GM21360 (cell line): ENCODE measurements around the gene SLF2.
"Not testable (repeated sequence)": the region's sequence is repeated elsewhere in the genome, so short reads cannot be mapped to it uniquely, and the experiment has no call there.

ENCODE experiments used
- ATAC-seq: cut with Tn5 transposase; IDR thresholded peaks from one replicate; pipeline ENCODE4 v1.9.1; 2021; ENCODE audit warnings: mild to moderate bottlenecking, moderate library complexity; ENCODE audit not compliant: unreplicated experiment

Gene SLF2

GRCh38 chr10:100879741-100880360, 32.9 kb upstream of the SLF2 start:
- ATAC-seq, result no peak

DNA sequence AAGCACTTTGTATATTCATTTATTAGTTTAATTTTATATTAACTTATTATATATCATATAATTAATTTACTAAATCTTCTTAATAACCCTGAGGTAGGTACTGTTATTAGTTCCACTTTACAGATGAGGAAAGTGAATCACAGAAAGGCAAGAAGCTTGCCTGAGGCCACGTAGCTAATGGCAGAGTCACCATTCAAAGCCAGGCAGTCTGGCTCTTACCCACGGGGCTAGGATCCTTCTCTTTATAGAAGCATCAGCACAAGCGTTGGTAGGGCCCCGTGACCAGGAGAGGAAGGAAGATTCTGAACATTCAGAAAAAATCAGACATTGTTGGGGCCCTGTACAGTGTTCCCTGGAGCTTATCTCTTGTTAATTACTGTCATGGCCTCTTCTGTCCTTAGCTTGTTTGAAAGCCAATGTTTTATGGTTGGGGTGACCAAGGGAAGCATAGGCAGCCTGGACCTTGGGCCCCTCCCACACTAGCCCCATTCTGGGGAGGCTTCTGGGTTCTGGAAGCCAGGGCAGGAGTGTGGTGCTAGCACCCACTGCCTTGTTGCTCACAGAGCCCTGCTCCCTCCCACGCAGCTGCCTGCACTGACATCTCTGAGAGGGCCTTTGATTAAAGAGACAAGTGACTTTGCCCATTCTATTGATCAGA, 31.1 kb upstream of the SLF2 start:
- ATAC-seq, result no peak

- no peak for ATAC-seq
These were observed 30.5 kb upstream of the SLF2 start for GRCh38 chr10:100882252-100882651.

DNA sequence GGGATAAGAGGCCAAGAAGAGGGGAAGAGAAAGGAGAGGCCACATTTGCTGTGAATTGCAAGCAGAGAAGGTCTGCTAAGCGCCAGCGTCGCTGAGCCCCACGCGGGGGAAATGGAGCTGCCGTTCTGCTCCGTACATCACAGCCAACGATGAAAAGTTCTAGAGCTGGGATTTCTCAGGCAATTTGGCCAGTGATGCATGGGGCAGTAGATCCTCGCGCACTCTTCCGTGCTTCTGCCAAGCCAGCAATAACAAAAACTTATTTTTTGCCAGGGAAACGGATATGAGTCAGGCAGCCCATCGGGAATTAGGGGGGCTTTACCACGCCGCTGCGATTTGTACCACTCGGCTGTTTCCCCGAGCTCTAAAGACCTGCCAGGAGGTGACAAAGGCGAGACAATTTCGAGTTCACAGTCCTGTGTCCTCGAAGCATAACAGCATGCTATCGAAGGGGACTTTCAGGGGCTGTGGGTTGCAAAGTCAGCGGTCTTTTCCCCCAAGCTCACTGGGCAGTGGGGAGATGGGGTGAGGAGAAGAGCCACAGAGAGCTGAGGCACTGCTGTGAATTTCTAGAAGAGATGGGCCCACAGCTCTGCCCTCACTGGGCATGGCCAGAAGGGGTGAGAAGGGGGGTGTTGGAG, 30.0 kb upstream of the SLF2 start:
- no peak for ATAC-seq

GRCh38 chr10:100883312-100883821, 29.4 kb upstream of the SLF2 start:
- no peak for ATAC-seq

GRCh38 chr10:100885611-100886010, 27.2 kb upstream of the SLF2 start:
- not testable (repeated sequence) for ATAC-seq

- ATAC-seq, result no peak
These were observed 26.7 kb upstream of the SLF2 start for GRCh38 chr10:100886091-100886490.

DNA sequence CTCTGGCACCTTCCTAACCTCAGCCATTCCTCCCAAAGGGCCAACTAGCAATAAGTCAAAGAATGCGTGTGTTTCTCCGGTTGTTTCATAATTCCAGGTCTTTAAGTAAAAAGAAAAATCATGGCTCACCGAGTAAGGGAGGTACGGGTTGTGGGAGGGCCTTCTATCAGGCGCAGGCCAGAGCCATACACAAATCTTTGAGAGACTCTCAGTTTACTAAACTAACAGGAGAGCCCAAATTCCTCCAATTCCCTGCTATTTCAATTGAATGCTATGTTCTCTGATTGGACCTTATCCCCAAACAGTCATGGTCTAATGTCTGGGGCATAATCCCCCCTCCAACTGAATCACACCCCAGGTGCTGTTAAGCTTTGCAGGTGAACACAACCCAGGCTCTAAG, 26.2 kb upstream of the SLF2 start:
- no peak for ATAC-seq

DNA sequence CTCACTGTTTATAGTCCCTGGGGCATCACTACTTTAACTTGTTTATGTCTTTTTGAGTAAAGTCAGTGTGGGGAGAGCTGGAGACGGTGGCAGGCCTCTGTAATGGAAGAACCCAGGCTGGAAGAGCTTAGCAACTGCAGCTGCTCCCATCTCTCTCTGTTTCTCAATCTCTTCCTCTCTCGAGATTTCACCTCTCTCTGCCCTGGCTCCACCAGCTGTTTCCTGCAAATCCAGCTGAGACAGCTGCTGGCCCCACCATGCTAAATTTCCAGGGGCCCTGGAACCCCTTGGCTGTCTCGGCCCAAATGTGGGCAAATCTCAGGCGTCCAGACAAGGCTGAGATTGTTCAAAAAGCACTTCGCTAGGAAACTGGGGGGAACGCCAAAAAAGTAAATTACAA, 25.8 kb upstream of the SLF2 start:
- no peak for ATAC-seq

DNA sequence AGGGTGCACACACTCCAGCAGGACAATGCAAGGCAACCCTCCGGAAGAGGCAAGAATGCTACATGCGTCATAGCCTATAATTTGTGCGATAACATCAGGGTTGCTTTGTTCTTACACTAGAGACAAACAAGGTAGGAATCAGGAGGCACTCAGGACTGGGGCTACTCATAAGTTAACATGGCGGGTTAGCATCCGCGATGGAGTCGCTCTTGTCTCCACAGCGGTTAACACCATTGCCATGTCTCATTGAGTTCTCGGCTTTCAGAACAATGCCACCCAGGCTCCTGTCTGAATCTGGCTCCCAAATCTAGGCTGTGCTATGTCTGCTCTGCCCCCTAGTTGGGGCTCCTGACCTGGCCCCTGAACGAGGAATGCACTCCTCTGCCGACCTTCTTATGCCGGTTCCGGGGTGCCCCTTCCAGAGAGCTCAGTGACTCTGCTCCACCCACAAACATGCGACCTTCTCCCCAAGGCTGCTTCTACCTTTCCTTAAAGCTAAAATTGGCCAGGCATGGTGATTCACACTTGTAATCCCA, 24.9 kb upstream of the SLF2 start:
- ATAC-seq, result no peak

GRCh38 chr10:100888957-100889356, 23.8 kb upstream of the SLF2 start:
- ATAC-seq, result no peak

- ATAC-seq, result no peak
These were observed 23.2 kb upstream of the SLF2 start for GRCh38 chr10:100889546-100889945.

DNA sequence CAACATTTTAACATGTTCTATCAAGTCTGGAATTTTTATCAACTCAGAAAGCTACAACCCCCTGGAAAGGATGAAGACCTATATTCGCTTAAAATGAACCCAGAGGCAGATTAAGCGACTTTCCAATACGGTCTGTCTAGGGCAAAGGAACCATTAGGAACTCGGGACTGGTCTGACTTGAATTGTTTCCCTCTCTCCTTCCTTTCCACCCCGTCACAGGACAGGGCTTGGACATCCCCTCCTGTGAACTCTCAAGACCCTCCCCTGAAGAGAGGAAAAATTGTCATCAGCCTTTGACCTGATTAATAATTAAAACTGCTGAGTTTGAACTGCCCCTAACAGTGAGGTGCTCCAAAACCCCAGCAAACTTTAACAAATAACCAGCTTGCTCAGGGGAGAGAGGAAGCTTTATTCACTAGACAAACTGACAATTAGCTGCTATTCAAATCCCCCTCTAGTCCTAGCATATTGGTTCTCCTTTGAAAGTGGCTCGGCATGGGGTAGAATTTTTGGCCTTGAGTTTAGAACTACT, 22.6 kb upstream of the SLF2 start:
- ATAC-seq, result no peak

DNA sequence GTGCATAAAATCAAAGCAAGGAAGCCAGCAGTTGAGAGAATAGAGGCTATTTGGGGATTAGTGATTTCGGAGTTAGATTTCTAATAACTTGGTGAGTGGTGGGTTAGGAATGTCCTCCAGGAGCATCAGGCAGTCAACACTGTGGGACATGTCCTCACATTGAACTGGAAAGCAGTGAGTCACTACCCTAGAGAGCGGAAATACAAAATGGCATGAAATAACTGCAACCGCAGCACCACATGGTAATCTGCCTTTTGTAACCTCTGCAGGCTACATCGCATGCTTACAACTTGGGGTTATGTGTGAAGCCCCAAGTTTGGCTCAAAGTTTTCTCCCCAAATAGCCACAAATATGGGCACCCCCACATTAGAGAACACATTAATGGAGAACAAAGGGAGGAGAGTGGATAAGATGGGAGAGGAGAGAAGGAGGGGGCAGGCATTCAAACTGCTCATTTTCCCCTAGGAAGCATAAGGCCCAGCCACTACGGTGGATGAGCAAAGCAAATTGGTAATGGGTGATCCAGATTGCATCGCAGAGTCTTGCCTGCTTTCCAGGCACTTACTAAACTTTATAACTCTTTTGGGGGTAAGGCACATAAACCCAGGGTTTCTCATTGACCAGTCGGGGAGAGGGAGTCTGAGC, 22.0 kb upstream of the SLF2 start:
- ATAC-seq, result no peak

- ATAC-seq, result no peak
These were observed 18.7 kb upstream of the SLF2 start for GRCh38 chr10:100894033-100894432.

- no peak for ATAC-seq
These were observed 18.0 kb upstream of the SLF2 start for GRCh38 chr10:100894589-100895294.

GRCh38 chr10:100895346-100895745, 17.4 kb upstream of the SLF2 start:
- no peak for ATAC-seq

DNA sequence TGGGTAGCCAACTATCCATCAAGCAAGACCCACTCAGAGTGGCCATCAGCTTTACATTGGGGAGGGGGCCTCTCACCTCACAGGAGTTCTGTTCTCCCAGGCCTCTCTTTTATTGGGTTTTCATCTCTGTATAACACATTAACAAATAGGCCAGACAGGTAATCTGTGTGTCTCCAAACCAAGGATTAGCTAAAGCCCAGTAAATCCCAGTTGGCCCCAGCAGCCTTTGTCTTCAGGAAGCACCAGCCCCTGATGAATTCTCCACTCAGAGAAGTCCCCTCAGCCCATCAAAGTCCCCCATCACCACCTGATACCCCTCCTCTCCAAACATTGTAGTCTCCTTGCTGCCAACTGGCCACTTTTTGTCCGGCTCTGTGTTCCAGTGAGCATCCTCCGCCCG, 16.9 kb upstream of the SLF2 start:
- ATAC-seq, result no peak

GRCh38 chr10:100896876-100897461, 15.8 kb upstream of the SLF2 start:
- no peak for ATAC-seq

- no peak for ATAC-seq
These were observed 14.8 kb upstream of the SLF2 start for GRCh38 chr10:100897976-100898375.
